HCT116 (cell line): ENCODE data around the gene ADRM1. TPM values are rescaled to one million over a fixed set of nuclear protein-coding genes. Genes with fewer than 3 reads are reported as not detected.

Experiments used
- ATAC-seq: fragments of 200-7000 bp; cut with Tn5 transposase; 2 replicates; pipeline ENCODE4 v1.9.1; 2020; ENCODE audit warnings: mild to moderate bottlenecking, moderate library complexity
- BruUV-seq: library from RNA; stranded (reverse); fragments of 400-500 nt; replicated peaks from 2 replicates; lab custom pipeline; 2021; lab: Mats Ljungman, UMichigan
- CTCF ChIA-PET: fragments of 300-600 bp; sonication (Branson Sonifier 250); formaldehyde crosslinking; loops from one replicate; lab custom pipeline; 2021; ENCODE audit warnings: antibody characterized with exemption; lab: Charles Lee
- POLR2A ChIA-PET: fragments of 300-600, 350-600 bp; sonication (Branson Sonifier 250); formaldehyde crosslinking; loops from one replicate; lab custom pipeline; 2021; ENCODE audit warnings: antibody characterized with exemption; lab: Charles Lee
- RAD21 ChIA-PET, 2 experiments: fragments of 300-600 bp; sonication (Branson Sonifier 250); formaldehyde crosslinking; loops; one replicate each; lab custom pipeline; 2023; ENCODE audit warnings: low total read pairs in 2 of 2; ENCODE audit not compliant: uncharacterized antibody in 2 of 2, unreplicated experiment in 2 of 2, low non-redundant PET in 1 of 2; lab: Charles Lee
- DNase-seq: peaks from one replicate; pipeline ENCODE4 v3.0.0-alpha.2; 2010; ENCODE audit warnings: low read depth, low spot score
- H2AFZ ChIP-seq: fragments of 200-600 bp; shearing (Covaris generic), sonication (generic); 2 replicates; pipeline ENCODE4 v1.6.1; 2017; ENCODE audit warnings: low read depth, mixed run types, mixed read lengths, antibody characterized with exemption, low read length; ENCODE audit not compliant: poor library complexity, severe bottlenecking
- H3K27ac ChIP-seq: 2 replicates; pipeline ENCODE4 v1.5.1; 2012; ENCODE audit warnings: low read depth, low read length
- H3K27me3 ChIP-seq: fragments of 200-600 bp; sonication (generic); 2 replicates; pipeline ENCODE4 v1.6.1; 2016; ENCODE audit warnings: mixed run types, low read length, mixed read lengths; ENCODE audit not compliant: insufficient read depth
- H3K36me3 ChIP-seq, 2 experiments: fragments of 200-500 bp in 1 of 2; fragments of 200-600 bp in 1 of 2; sonication (Bioruptor generic) in 1 of 2; sonication (generic) in 1 of 2; 2 replicates each; pipeline versions ENCODE4 v1.5.1 to v1.6.1; 2014 to 2016; ENCODE audit warnings: low read length in 2 of 2, inconsistent platforms in 1 of 2, mixed read lengths in 1 of 2, mixed run types in 1 of 2; ENCODE audit not compliant: insufficient read depth in 2 of 2, control insufficient read depth in 1 of 2
- H3K4me1 ChIP-seq, 2 experiments: fragments of 200-600 bp in 1 of 2; sonication (generic) in 1 of 2; 2 replicates each; pipeline versions ENCODE4 v1.5.1 to v1.6.1; 2012 to 2017; ENCODE audit warnings: low read length in 2 of 2, inconsistent platforms in 1 of 2, mild to moderate bottlenecking in 1 of 2, mixed read lengths in 1 of 2, mixed run types in 1 of 2, moderate library complexity in 1 of 2; ENCODE audit not compliant: insufficient read depth in 2 of 2, control insufficient read depth in 1 of 2
- H3K4me2 ChIP-seq: fragments of 200-600 bp; sonication (generic); 2 replicates; pipeline ENCODE4 v1.6.1; 2017; ENCODE audit warnings: mixed run types, low read length, mixed read lengths
- H3K4me3 ChIP-seq, 2 experiments: fragments of 200-600 bp in 1 of 2; sonication (generic) in 1 of 2; replicated peaks in 1 of 2; 2 replicates each; pipeline ENCODE4 v1.5.1; 2011 to 2016; ENCODE audit warnings: low read length in 2 of 2, control low read depth in 1 of 2, low read depth in 1 of 2, mild to moderate bottlenecking in 1 of 2, mixed read lengths in 1 of 2, mixed run types in 1 of 2
- H3K79me2 ChIP-seq: fragments of 200-600 bp; sonication (generic); 2 replicates; pipeline ENCODE4 v1.6.1; 2017; ENCODE audit warnings: mild to moderate bottlenecking, mixed run types, low read length, moderate library complexity, mixed read lengths; ENCODE audit not compliant: insufficient read depth
- H3K9ac ChIP-seq: fragments of 200-600 bp; sonication (generic); 2 replicates; pipeline ENCODE4 v1.6.1; 2016; ENCODE audit warnings: low read length, mixed read lengths
- H3K9me2 ChIP-seq: fragments of 200-600 bp; sonication (generic), shearing (Covaris generic); 2 replicates; pipeline ENCODE4 v1.6.1; 2017; ENCODE audit warnings: mixed run types, mild to moderate bottlenecking, moderate library complexity; ENCODE audit not compliant: insufficient read depth
- H3K9me3 ChIP-seq, 2 experiments: fragments of 200-500 bp in 1 of 2; fragments of 200-600 bp in 1 of 2; sonication (Bioruptor generic) in 1 of 2; sonication (generic) in 1 of 2; 2 replicates each; pipeline ENCODE4 v1.6.1; 2014 to 2017; ENCODE audit warnings: low read length in 2 of 2, mixed read lengths in 2 of 2, inconsistent platforms in 1 of 2, low read depth in 1 of 2, mild to moderate bottlenecking in 1 of 2, mixed run types in 1 of 2, moderate library complexity in 1 of 2; ENCODE audit not compliant: control insufficient read depth in 1 of 2, insufficient read depth in 1 of 2
- H4K20me1 ChIP-seq: fragments of 200-600 bp; sonication (generic), shearing (Covaris generic); 2 replicates; pipeline ENCODE4 v1.6.1; 2017; ENCODE audit warnings: mixed run types, mild to moderate bottlenecking, moderate library complexity; ENCODE audit not compliant: insufficient read depth
- ATF3 ChIP-seq: IDR thresholded peaks from 2 replicates; pipeline ENCODE4 v1.6.1; 2012
- CTCF ChIP-seq, 3 experiments: fragments of 200-600 bp in 1 of 3; sonication (generic) in 1 of 3; IDR thresholded peaks in 2 of 3; conservative IDR thresholded peaks in 1 of 3; 2 replicates each; pipeline ENCODE4 v1.5.1; 2012 to 2017; ENCODE audit warnings: low read depth in 2 of 3, low read length in 2 of 3, antibody characterized with exemption in 1 of 3, borderline replicate concordance in 1 of 3, control low read depth in 1 of 3, mild to moderate bottlenecking in 1 of 3, mixed read lengths in 1 of 3, mixed run types in 1 of 3, moderate library complexity in 1 of 3; ENCODE audit not compliant: insufficient read depth in 1 of 3
- EGR1 ChIP-seq: IDR thresholded peaks from 2 replicates; pipeline ENCODE4 v1.6.1; 2012; ENCODE audit warnings: low read depth
- ELF1 ChIP-seq: IDR thresholded peaks from 2 replicates; pipeline ENCODE4 v1.6.1; 2012; ENCODE audit warnings: low read depth, borderline replicate concordance
- EZH2 ChIP-seq: fragments of 200-600 bp; sonication (generic); IDR thresholded peaks from 2 replicates; pipeline ENCODE4 v1.6.1; 2017; ENCODE audit warnings: antibody characterized with exemption, mixed run types
- FOSL1 ChIP-seq: IDR thresholded peaks from 2 replicates; pipeline ENCODE4 v1.6.1; 2012; ENCODE audit warnings: low read depth
- REST ChIP-seq: IDR thresholded peaks from 2 replicates; pipeline ENCODE4 v1.6.1; 2012; ENCODE audit warnings: low read depth
- SP1 ChIP-seq: IDR thresholded peaks from 2 replicates; pipeline ENCODE4 v1.6.1; 2012; ENCODE audit warnings: low read depth
- TCF7L2 ChIP-seq: IDR thresholded peaks from 2 replicates; pipeline ENCODE4 v1.7.0; 2011; ENCODE audit warnings: borderline replicate concordance, inconsistent platforms; ENCODE audit not compliant: insufficient read depth, insufficient read length; ENCODE audit errors: extremely low read depth
- ZBTB33 ChIP-seq: IDR thresholded peaks from 2 replicates; pipeline ENCODE4 v1.6.1; 2011; ENCODE audit warnings: mild to moderate bottlenecking, low read length, moderate library complexity; ENCODE audit not compliant: insufficient replicate concordance; ENCODE audit errors: extremely low read depth
- ZNF274 ChIP-seq: fragments of 200-500 bp; sonication (Bioruptor generic); IDR thresholded peaks from 2 replicates; pipeline ENCODE4 v1.6.1; 2014; ENCODE audit warnings: mild to moderate bottlenecking, low read depth, low read length, inconsistent platforms
- intact Hi-C: fragments of 100-400 bp; cut with micrococcal nuclease; formaldehyde crosslinking; loops from 2 replicates; pipeline ENCODE4 v1.10.0; 2022
- total RNA-seq: library from RNA; stranded (reverse); gene quantifications from one replicate; pipeline ENCODE4 v1.2.1, GENCODE V29; 2021; ENCODE audit not compliant: unreplicated experiment

The ADRM1 gene
- total RNA-seq, 1 experiment from 2014 or later = 158 TPM

GRCh38 chr20:62286493-62287064 is 16.2 kb upstream of the ADRM1 start (continued):
- TF ChIP-seq ZBTB33 (no peak), REST (no peak), ZNF274 (no peak), SP1 (no peak)

GRCh38 chr20:62287129-62287528 is 15.7 kb upstream of the ADRM1 start:
- no peak for DNase-seq
- no TSS peak for BruUV-seq
- TF ChIP-seq FOSL1 (no peak), EGR1 (no peak), TCF7L2 (no peak), ELF1 (no peak), REST (no peak), EZH2 (no peak), ATF3 (no peak), CTCF (IDR thresholded peaks at IDR 0.05 in 2 of 3, conservative IDR thresholded peaks at IDR 0.05 in 1 of 3; ENCODE audit: borderline replicate concordance in 1 of 3, insufficient read depth in 1 of 3, low read depth in 2 of 3, low read length in 2 of 3) (no peak)

More at GRCh38 chr20:62287129-62287528, 15.7 kb upstream of the ADRM1 start:
- ChIA-PET POLR2A (no interaction called here), CTCF (no interaction called here), RAD21 (no interaction called here)
- intact Hi-C loops = no loop called here
- Histone ChIP-seq H3K9me3 (no peaks in the 10 kb centered on the region), H3K4me2 (no peak overlapping the region), H4K20me1 (no peaks in the 10 kb centered on the region), H3K79me2 (no peaks in the 10 kb centered on the region), H3K4me1 (no peaks in the 10 kb centered on the region), H2AFZ (no peak overlapping the region), H3K27me3 (no peaks in the 10 kb centered on the region), H3K4me3 (no peak overlapping the region), H3K9ac (no peak overlapping the region), H3K9me2 (no peaks in the 10 kb centered on the region), H3K36me3 (peaks cover 0 to 2% of the 10 kb centered on the region in 2 experiments; a peak in 2 of 4 replicates), H3K27ac (no peak overlapping the region)
- ATAC-seq = no peak
